Neutrophil (primary cell): ENCODE results near the gene SORD.

Experiments
- H3K27ac ChIP-seq: fragments of 200-600 bp; sonication (generic); 2 replicates; pipeline ENCODE4 v1.5.1; 2016; ENCODE audit warnings: mild to moderate bottlenecking, moderate library complexity
- H3K27me3 ChIP-seq: fragments of 200-600 bp; sonication (generic); 2 replicates; pipeline ENCODE4 v1.6.0; 2016; ENCODE audit warnings: mild to moderate bottlenecking
- H3K36me3 ChIP-seq: fragments of 200-600 bp; sonication (generic); 2 replicates; pipeline ENCODE4 v1.5.1; 2017
- H3K4me1 ChIP-seq, 2 experiments: fragments of 200-600 bp in 1 of 2; sonication (generic) in 1 of 2; 1 replicate in 1 of 2; 2 replicates in 1 of 2; pipeline versions ENCODE4 v1.5.1 to v1.6.1; 2013 to 2016; ENCODE audit warnings: low read depth in 1 of 2, low read length in 1 of 2, mild to moderate bottlenecking in 1 of 2, moderate library complexity in 1 of 2; ENCODE audit not compliant: control insufficient read depth in 1 of 2, insufficient read depth in 1 of 2
- H3K4me3 ChIP-seq, 2 experiments: fragments of 200-600 bp in 1 of 2; sonication (generic) in 1 of 2; 1 replicate in 1 of 2; 2 replicates in 1 of 2; pipeline ENCODE4 v1.5.1; 2013 to 2016; ENCODE audit warnings: low read depth in 1 of 2, low read length in 1 of 2, mild to moderate bottlenecking in 1 of 2, moderate library complexity in 1 of 2
- H3K9me3 ChIP-seq: fragments of 200-600 bp; sonication (generic); 2 replicates; pipeline ENCODE4 v1.5.1; 2016
- TF ChIP-seq, protein P1 (sequence below): fragments of 200-600 bp; sonication (generic); IDR thresholded peaks from 2 replicates; pipeline ENCODE4 v1.5.1; 2016; ENCODE audit warnings: antibody characterized with exemption

SORD gene

DNA sequence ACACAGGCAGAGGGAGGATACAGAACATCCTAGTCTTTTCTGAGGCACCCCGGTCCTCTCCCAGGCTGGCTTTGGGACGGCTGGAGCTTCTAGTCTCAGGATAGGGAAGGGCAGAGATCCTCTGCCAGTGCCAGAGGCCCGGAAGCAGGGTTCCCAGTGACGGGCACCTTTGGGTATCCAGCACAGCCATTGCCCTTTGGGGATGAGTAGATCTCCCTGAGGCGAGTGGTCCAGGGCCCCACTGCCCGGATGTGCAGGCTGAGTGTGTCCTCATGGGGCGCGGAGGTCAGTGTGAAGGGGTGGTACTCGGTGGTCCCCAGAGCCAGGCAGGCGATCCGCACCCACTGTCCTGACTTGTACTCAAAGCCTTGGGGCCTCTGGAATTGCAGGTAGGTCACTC, 72.7 kb downstream of the SORD start:
- Histone ChIP-seq H3K4me1 (no peaks in the 10 kb centered on the region), H3K9me3 (no peaks in the 10 kb centered on the region), H3K36me3 (no peaks in the 10 kb centered on the region), H3K27ac (no peak overlapping the region), H3K4me3 (no peak overlapping the region), H3K27me3 (no peaks in the 10 kb centered on the region)
- TF ChIP-seq, protein P1, sequence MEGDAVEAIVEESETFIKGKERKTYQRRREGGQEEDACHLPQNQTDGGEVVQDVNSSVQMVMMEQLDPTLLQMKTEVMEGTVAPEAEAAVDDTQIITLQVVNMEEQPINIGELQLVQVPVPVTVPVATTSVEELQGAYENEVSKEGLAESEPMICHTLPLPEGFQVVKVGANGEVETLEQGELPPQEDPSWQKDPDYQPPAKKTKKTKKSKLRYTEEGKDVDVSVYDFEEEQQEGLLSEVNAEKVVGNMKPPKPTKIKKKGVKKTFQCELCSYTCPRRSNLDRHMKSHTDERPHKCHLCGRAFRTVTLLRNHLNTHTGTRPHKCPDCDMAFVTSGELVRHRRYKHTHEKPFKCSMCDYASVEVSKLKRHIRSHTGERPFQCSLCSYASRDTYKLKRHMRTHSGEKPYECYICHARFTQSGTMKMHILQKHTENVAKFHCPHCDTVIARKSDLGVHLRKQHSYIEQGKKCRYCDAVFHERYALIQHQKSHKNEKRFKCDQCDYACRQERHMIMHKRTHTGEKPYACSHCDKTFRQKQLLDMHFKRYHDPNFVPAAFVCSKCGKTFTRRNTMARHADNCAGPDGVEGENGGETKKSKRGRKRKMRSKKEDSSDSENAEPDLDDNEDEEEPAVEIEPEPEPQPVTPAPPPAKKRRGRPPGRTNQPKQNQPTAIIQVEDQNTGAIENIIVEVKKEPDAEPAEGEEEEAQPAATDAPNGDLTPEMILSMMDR = no peak

DNA sequence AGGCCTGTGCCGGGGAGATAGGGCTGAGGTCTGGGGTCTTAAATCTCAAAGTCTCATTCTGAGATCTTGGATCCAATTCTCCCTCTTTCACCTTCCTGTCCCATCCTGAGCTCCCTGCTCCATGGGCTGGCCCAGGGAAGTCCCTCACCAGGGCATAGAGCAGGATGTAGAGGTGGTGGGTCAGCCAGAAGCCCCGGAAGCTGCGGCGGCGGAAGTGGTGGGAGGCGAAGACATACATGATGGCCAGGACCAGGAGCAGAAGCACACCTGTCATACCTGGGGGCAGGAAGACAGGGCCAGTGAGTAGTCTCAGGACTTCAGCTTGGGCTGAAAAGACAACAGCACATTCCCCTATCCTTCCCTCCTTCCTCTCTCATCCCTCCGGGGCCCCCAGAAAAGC, 74.5 kb downstream of the SORD start:
- no peaks in the 10 kb centered on the region for H3K36me3 ChIP-seq
- TF ChIP-seq, protein P1 = no peak
- H3K27me3 ChIP-seq = no peaks in the 10 kb centered on the region
- H3K27ac ChIP-seq = no peak overlapping the region
- no peaks in the 10 kb centered on the region for H3K9me3 ChIP-seq
- H3K4me3 ChIP-seq = no peak overlapping the region
- no peaks in the 10 kb centered on the region for H3K4me1 ChIP-seq

DNA sequence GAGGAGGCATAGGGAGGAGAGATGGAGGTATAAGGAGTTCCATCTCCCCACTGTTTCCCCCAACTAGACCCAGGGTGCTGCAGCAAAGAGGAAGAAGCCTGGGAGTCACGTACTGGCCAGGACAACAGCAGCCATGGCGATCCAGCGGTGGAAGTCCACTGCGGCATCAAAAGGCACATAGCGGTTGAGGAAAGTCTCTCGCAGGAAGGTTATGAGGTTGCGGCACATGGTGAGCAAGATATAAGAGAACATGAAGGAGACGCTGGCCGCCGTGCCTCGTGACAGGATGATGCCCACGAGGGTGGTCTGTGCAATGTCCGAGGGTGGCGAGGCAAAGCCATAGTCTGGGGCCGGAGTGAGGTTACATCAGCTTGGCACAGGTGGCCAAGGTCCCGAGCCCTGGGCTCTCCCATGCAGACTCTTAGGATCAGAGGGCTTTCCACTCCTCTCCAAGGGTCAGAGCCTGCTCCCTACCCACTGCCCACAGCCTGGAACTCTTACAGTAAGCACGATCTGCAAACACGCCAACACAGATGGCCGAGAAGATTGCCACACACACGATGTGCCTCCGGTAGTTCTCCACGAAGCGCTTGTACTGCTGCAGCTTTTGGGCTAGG, 76.7 kb downstream of the SORD start:
- Histone ChIP-seq H3K27me3 (no peaks in the 10 kb centered on the region), H3K27ac (no peak overlapping the region)
- TF ChIP-seq, protein P1 = no peak

DNA sequence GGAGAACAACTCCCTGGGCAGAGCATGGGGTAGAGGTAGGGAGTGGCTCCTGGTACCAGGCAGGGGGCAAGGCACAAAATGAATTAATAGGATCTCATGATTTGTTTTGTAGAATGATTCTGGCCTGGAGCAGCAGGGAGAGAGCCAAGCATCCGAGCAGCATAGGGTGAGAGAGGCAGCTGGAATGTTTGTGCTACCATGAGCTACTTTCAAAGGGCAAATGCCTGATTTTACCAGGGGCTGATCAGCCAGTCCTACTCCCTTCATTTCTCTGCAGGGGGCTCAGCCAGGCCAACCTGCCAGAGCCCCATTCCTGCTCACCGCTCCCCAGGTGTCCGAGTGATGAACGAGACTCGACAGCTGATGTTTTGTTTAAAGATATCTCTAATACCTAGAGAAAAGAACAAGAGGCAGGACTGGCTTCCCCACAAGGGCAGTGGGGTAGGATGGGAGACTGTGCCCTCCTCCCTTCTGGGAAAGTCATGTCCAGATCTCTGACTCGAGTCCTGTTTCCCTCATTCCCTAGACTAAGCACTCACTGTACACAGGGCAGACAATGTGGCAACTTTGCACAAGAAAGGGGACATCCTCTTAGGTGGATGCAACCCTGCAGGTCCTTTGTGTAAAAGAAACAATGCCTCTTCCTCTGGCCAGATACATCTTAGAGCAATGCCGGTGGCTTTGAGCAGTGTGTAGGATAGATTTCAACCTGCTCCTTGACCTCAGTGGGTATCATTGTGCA, 78.1 kb downstream of the SORD start:
- peaks cover 10% of the 10 kb centered on the region for H3K27me3 ChIP-seq
- H3K27ac ChIP-seq = no peak overlapping the region
- TF ChIP-seq, protein P1 = no peak
- no peaks in the 10 kb centered on the region for H3K4me1 ChIP-seq
- H3K4me3 ChIP-seq = no peak overlapping the region
- H3K36me3 ChIP-seq = no peaks in the 10 kb centered on the region
- H3K9me3 ChIP-seq = no peaks in the 10 kb centered on the region

More for the DNA sequence above, 76.7 kb downstream of the SORD start:
- Histone ChIP-seq H3K36me3 (no peaks in the 10 kb centered on the region), H3K4me1 (no peaks in the 10 kb centered on the region), H3K4me3 (no peak overlapping the region), H3K9me3 (no peaks in the 10 kb centered on the region)

DNA sequence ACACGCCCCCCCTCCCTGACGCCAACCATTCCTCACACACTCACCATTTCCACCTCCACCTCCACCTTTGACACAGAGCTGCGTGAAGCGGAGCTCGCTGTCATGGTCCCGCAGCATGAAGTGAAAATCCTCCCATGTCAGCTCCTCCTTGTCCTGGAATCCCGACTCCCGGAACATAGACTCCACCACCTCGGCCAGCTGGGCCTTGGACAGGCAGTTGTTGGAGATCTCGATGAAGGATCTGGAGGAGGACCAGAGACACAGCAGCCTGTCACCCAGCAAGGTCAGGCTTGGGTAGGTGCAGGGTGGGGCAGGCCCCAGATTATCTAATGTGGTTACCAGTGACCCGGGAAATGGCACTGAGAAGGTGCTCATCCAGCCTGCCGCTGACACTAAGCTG, 78.8 kb downstream of the SORD start:
- H3K27ac ChIP-seq = no peak overlapping the region
- no peaks in the 10 kb centered on the region for H3K36me3 ChIP-seq
- no peaks in the 10 kb centered on the region for H3K4me1 ChIP-seq
- H3K9me3 ChIP-seq = no peaks in the 10 kb centered on the region
- H3K27me3 ChIP-seq = peaks cover 16% of the 10 kb centered on the region
- TF ChIP-seq, protein P1 = no peak
- no peak overlapping the region for H3K4me3 ChIP-seq
